CD4-positive, CD25-positive, alpha-beta regulatory T cell (primary cell): ENCODE measurements around the gene PCDH20. TPM values are rescaled to one million over a fixed set of nuclear protein-coding genes. Genes with fewer than 3 reads are reported as not detected.
A peak's percentile ranks its signal among the peaks of the same experiment; 100 is the strongest.

Experiments used
- ATAC-seq, 2 donors: fragments of 150-1000 bp; cut with Tn5 transposase; one replicate each; pipeline ENCODE4 v1.10.0; 2021; ENCODE audit warnings: low read depth in 2 of 2, moderate number of reproducible peaks in 2 of 2, moderate library complexity in 1 of 2
- DNase-seq, 3 donors: peaks; one replicate each; pipeline versions ENCODE4 v3.0.0 to v3.0.0-alpha.2; 2012 to 2022; ENCODE audit warnings: mixed read lengths in 1 of 3
- H3K27ac ChIP-seq: one replicate; pipeline ENCODE4 v1.7.0; 2013; ENCODE audit warnings: mild to moderate bottlenecking, low read length; ENCODE audit not compliant: insufficient read depth, poor library complexity, severe bottlenecking
- H3K27me3 ChIP-seq: one replicate; pipeline ENCODE4 v1.7.0; 2013; ENCODE audit warnings: low read length; ENCODE audit not compliant: control insufficient read depth, insufficient read depth
- H3K36me3 ChIP-seq: one replicate; pipeline ENCODE4 v1.7.0; 2013; ENCODE audit warnings: mild to moderate bottlenecking, low read length, moderate library complexity; ENCODE audit not compliant: control insufficient read depth, insufficient read depth
- H3K4me1 ChIP-seq: 2 replicates; pipeline ENCODE4 v1.7.0; 2013; ENCODE audit warnings: mild to moderate bottlenecking, low read length; ENCODE audit not compliant: insufficient read depth, control insufficient read depth, poor library complexity, severe bottlenecking
- H3K4me3 ChIP-seq: one replicate; pipeline ENCODE4 v1.7.0; 2013; ENCODE audit warnings: low read depth, mild to moderate bottlenecking, low read length, moderate library complexity
- H3K9me3 ChIP-seq, 2 experiments: 1 replicate in 1 of 2; 2 replicates in 1 of 2; pipeline ENCODE4 v1.7.0; 2013; ENCODE audit warnings: low read length in 2 of 2, mild to moderate bottlenecking in 1 of 2, moderate library complexity in 1 of 2; ENCODE audit not compliant: control insufficient read depth in 2 of 2
- H3K27ac Mint-ChIP-seq, 3 donors: one replicate each; pipeline ENCODE4 v1.8.0; 2020 to 2022; ENCODE audit warnings: mild to moderate bottlenecking in 3 of 3, mixed read lengths in 3 of 3, moderate library complexity in 2 of 3
- H3K27me3 Mint-ChIP-seq: one replicate; pipeline ENCODE4 v1.8.0; 2022; ENCODE audit warnings: mild to moderate bottlenecking, mixed read lengths
- H3K36me3 Mint-ChIP-seq: one replicate; pipeline ENCODE4 v1.8.0; 2020; ENCODE audit warnings: mixed read lengths
- H3K4me1 Mint-ChIP-seq, 4 donors: one replicate each; pipeline ENCODE4 v1.8.0; 2020 to 2022; ENCODE audit warnings: mixed read lengths in 4 of 4, mild to moderate bottlenecking in 1 of 4
- H3K4me3 Mint-ChIP-seq, 4 donors: one replicate each; pipeline ENCODE4 v1.8.0; 2020 to 2022; ENCODE audit warnings: mild to moderate bottlenecking in 4 of 4, mixed read lengths in 4 of 4, moderate library complexity in 3 of 4
- H3K9me3 Mint-ChIP-seq, 7 donors: one replicate each; pipeline ENCODE4 v1.8.0; 2020 to 2022; ENCODE audit warnings: mixed read lengths in 7 of 7, mild to moderate bottlenecking in 3 of 7, moderate library complexity in 2 of 7
- polyA plus RNA-seq, 4 donors: library from polyadenylated mRNA; unstranded; fragments of 300-500 nt; fragmentation: Illumina TruSeq; gene quantifications; one replicate each; pipeline ENCODE4 v1.2.3, GENCODE V29; 2021
- total RNA-seq: library from RNA; stranded (reverse); gene quantifications from one replicate; pipeline ENCODE4 v1.2.3, GENCODE V29; 2022

Gene PCDH20, protein sequence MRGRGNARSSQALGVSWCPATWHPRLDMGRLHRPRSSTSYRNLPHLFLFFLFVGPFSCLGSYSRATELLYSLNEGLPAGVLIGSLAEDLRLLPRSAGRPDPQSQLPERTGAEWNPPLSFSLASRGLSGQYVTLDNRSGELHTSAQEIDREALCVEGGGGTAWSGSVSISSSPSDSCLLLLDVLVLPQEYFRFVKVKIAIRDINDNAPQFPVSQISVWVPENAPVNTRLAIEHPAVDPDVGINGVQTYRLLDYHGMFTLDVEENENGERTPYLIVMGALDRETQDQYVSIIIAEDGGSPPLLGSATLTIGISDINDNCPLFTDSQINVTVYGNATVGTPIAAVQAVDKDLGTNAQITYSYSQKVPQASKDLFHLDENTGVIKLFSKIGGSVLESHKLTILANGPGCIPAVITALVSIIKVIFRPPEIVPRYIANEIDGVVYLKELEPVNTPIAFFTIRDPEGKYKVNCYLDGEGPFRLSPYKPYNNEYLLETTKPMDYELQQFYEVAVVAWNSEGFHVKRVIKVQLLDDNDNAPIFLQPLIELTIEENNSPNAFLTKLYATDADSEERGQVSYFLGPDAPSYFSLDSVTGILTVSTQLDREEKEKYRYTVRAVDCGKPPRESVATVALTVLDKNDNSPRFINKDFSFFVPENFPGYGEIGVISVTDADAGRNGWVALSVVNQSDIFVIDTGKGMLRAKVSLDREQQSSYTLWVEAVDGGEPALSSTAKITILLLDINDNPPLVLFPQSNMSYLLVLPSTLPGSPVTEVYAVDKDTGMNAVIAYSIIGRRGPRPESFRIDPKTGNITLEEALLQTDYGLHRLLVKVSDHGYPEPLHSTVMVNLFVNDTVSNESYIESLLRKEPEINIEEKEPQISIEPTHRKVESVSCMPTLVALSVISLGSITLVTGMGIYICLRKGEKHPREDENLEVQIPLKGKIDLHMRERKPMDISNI
- not detected for total RNA-seq
- under 1 TPM in 1 of 4 donors, not detected in 3; 0.12 TPM for polyA plus RNA-seq

DNA sequence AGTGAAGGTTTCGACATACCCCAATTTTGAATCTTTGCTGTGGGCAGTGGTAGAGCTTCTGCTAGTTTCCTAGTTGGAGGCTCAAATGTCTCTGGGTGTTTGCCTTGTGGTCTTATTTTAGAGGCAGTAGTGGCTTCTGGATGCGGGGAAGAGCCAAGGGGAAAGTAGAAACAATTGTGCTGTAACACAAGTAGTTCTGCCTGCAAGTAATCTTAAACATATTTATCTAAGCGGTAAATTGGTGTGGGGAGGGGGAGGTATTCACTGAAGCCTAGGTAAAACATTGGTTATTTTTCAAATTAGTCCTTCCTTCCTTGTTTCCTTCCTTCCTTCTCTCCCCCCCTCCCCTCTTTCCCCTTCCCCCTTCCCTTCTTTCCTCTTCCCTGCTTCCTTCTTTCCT is at the start of gene PCDH20:
Gene PCDH20 (minus strand): TSS at position 101 of the 400 bp plus-strand sequence. CDS start 691 bp downstream, outside the sequence.
- no peak within 1 kb of the TSS for H3K4me3 Mint-ChIP-seq
- H3K27ac ChIP-seq: no peak within 1 kb of the TSS
- H3K27ac Mint-ChIP-seq: no peak within 1 kb of the TSS

DNA sequence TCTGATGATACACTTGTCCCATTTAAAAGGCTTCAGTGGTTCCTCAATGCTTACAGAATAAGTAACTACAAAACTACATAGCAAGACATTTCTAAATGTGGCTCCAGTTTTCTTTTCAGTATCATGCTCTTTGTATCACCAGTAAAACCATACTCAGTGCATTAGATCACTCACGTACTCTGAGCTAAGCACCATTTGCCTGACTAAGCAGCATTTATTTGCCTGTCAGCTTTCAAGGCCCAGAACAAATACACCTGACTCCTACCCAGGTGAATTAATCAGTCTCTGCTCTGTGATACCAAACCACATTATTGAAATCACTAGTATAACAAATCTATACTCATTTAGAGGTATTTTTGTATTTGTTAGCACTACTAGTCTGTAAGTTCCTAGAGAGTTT is 47.4 kb upstream of the PCDH20 start:
- H3K4me3 Mint-ChIP-seq: no peak overlapping the region
- H3K27ac Mint-ChIP-seq: no peak overlapping the region
- Histone ChIP-seq H3K27me3 (no peaks in the 10 kb centered on the region), H3K9me3 (no peaks in the 10 kb centered on the region), H3K4me3 (no peak overlapping the region), H3K36me3 (no peaks in the 10 kb centered on the region), H3K4me1 (no peaks in the 10 kb centered on the region), H3K27ac (no peak overlapping the region)
- H3K36me3 Mint-ChIP-seq: no peaks in the 10 kb centered on the region
- H3K27me3 Mint-ChIP-seq: no peaks in the 10 kb centered on the region
- H3K4me1 Mint-ChIP-seq: no peaks in the 10 kb centered on the region
- H3K9me3 Mint-ChIP-seq: peaks cover 0 to 6% (median 0%) of the 10 kb centered on the region in 7 donors
- no peak for DNase-seq
- ATAC-seq: no peak

More for the DNA sequence above, at the start of gene PCDH20:
- no peaks in the 10 kb centered on the region for H3K36me3 ChIP-seq
- Mint-ChIP-seq H3K9me3 (peaks cover 0 to 12% (median 5%) of the 10 kb centered on the region in 7 donors), H3K27me3 (peaks cover 16% of the 10 kb centered on the region), H3K36me3 (no peaks in the 10 kb centered on the region), H3K4me1 (peaks cover 0 to 2% (median 0%) of the 10 kb centered on the region in 4 donors)
- no peak for DNase-seq
- no peaks in the 10 kb centered on the region for H3K27me3 ChIP-seq
- no peak for ATAC-seq
- no peaks in the 10 kb centered on the region for H3K4me1 ChIP-seq
- H3K9me3 ChIP-seq: peaks cover 0 to 3% of the 10 kb centered on the region in 2 experiments
- no peak within 1 kb of the TSS for H3K4me3 ChIP-seq

DNA sequence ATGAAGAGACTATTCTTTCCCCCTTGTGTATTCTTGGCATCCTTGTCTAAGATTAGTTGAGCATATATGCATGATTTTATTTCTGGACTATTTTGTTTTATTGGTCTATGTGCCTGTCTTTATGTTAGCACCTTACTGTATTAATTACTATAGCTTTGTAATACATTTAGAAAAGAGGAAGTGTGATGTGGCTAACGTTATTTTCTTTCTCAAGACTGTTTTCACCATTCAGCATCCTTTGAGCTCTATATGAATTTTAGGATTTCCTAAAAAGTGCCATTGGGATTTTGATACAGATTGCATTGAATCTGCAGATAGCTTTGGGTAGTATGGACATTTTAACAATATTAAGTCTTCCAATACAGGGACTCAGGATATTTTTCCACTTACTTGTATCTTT is 37.5 kb upstream of the PCDH20 start:
- H3K4me3 Mint-ChIP-seq: no peak overlapping the region
- H3K9me3 ChIP-seq: no peaks in the 10 kb centered on the region
- H3K4me3 ChIP-seq: no peak overlapping the region
- ATAC-seq: no peak
- no peak overlapping the region for H3K27ac ChIP-seq
- H3K4me1 Mint-ChIP-seq: no peaks in the 10 kb centered on the region
- no peaks in the 10 kb centered on the region for H3K36me3 ChIP-seq
- H3K36me3 Mint-ChIP-seq: no peaks in the 10 kb centered on the region
- H3K27me3 ChIP-seq: no peaks in the 10 kb centered on the region
- DNase-seq: no peak
- no peak overlapping the region for H3K27ac Mint-ChIP-seq
- H3K27me3 Mint-ChIP-seq: no peaks in the 10 kb centered on the region
- peaks cover 2 to 16% (median 7%) of the 10 kb centered on the region in 7 donors for H3K9me3 Mint-ChIP-seq
- no peaks in the 10 kb centered on the region for H3K4me1 ChIP-seq

DNA sequence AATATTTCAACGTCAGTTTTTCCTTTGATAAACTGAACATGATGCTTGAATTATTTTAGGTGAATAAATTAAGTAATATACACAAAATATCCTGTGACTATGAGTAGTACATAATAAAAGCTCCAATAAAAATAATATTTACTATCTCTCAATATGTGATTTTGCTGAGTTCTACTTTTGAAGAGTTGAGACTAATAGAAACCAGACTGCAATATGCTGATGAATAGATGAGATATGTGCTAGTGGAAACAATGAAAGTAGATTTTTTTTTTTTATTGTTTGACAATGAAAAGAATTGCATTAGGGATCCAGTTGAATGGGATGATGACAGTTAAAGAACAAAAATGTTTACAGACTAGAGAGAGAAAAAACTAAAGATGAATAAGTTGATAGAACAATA is 16.4 kb upstream of the PCDH20 start:
- no peaks in the 10 kb centered on the region for H3K36me3 Mint-ChIP-seq

DNA sequence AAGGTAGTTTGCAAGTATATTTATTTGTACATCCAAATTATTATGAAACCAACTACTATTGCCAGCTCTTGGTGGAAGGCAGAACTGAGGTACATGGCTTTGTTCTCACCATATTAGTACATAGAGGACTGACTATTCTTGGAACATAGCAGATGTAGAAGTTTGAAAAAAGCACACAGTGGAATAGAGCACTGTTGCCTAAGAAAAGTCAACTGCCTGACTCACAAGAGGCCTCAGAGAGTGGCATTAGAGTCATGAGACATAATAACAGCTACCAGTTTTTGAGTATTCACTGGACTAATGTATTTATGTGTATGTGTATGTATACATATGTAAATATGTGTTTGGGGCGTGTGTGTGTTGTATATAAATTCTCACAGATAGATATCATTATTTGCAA is 8.3 kb upstream of the PCDH20 start:
- no peak for DNase-seq
- ATAC-seq: no peak
- H3K27ac ChIP-seq: no peak overlapping the region
- H3K36me3 ChIP-seq: no peaks in the 10 kb centered on the region
- H3K27me3 ChIP-seq: no peaks in the 10 kb centered on the region
- H3K9me3 ChIP-seq: peaks cover 0 to 4% of the 10 kb centered on the region in 2 experiments
- Mint-ChIP-seq H3K36me3 (no peaks in the 10 kb centered on the region), H3K9me3 (peaks cover 0 to 14% (median 1%) of the 10 kb centered on the region in 7 donors), H3K27me3 (no peaks in the 10 kb centered on the region), H3K4me1 (no peaks in the 10 kb centered on the region), H3K27ac (no peak overlapping the region), H3K4me3 (no peak overlapping the region)
- no peaks in the 10 kb centered on the region for H3K4me1 ChIP-seq
- no peak overlapping the region for H3K4me3 ChIP-seq

More for the DNA sequence above, 16.4 kb upstream of the PCDH20 start:
- DNase-seq: no peak
- no peak overlapping the region for H3K27ac ChIP-seq
- Mint-ChIP-seq H3K27ac (peak overlapping the region in 1 of 3 donors; percentile 43), H3K4me3 (no peak overlapping the region), H3K4me1 (no peaks in the 10 kb centered on the region), H3K27me3 (no peaks in the 10 kb centered on the region), H3K9me3 (peaks cover 0 to 16% (median 4%) of the 10 kb centered on the region in 7 donors)
- no peaks in the 10 kb centered on the region for H3K36me3 ChIP-seq
- H3K9me3 ChIP-seq: peaks cover 2 to 4% of the 10 kb centered on the region in 2 experiments
- H3K4me3 ChIP-seq: no peak overlapping the region
- no peaks in the 10 kb centered on the region for H3K27me3 ChIP-seq
- H3K4me1 ChIP-seq: no peaks in the 10 kb centered on the region
- ATAC-seq: no peak

DNA sequence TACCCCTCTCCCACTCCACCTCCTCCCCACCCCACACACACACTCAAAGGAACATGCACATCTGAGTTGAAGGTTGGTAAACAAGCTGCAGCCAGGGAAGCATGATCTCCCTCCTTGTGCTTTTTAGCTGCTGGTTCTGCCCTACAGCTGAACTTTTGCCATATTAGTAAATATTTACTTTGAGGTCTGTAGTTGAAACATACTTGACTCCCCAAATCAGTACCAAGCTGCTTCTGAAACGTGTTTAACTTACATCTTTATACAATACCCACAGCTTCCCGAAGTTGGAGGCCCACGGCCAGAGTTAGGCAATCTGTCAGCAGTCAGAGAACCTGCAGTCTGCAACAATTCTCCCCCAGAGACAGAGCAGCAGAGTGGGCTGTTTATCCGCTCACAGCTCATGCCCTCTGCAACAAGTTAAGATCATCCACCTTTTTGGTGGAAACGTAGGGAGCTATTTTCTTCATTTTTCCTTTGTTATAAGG is 1.5 kb upstream of the PCDH20 start:
- H3K27ac ChIP-seq: no peak overlapping the region
- H3K27me3 Mint-ChIP-seq: peaks cover 16% of the 10 kb centered on the region

DNA sequence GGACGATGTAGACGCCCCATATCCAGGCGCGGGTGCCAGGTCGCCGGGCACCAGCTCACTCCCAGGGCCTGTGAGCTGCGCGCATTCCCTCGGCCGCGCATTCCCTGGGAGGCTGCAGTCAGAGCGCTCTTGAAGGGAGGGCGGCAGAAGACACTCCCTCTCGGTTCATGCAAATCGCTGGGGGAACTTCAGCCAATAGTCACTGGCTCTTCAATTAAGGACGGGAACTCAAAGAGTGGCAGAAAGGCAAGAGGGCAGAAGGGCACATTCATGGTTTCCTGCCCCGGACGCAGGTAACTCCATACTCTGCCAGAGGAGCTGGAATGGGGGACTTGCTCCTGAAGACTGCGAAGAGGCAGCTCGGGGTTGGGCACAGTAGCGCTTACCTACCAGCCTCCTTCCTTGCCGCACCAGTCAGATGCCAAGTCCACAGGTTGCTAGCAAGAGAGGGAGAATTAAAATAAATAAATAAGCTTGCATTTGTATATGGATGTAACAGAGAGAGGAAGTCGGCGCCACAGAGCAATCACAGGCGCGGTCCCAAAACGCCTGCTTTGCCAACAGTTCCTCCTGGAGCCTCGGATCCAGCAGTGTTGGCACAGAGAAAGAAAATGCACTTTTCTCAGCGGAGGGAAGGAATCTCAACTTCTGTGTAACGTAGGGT is 459 bp downstream of the PCDH20 start:
- Histone ChIP-seq H3K4me1 (no peaks in the 10 kb centered on the region), H3K9me3 (peaks cover 0 to 3% of the 10 kb centered on the region in 2 experiments), H3K27me3 (no peaks in the 10 kb centered on the region), H3K4me3 (no peak overlapping the region), H3K36me3 (no peaks in the 10 kb centered on the region), H3K27ac (no peak overlapping the region)
- Mint-ChIP-seq H3K4me3 (no peak overlapping the region), H3K4me1 (peaks cover 0 to 2% (median 0%) of the 10 kb centered on the region in 4 donors), H3K36me3 (no peaks in the 10 kb centered on the region), H3K27ac (no peak overlapping the region), H3K27me3 (peaks cover 16% of the 10 kb centered on the region), H3K9me3 (peaks cover 0 to 12% (median 5%) of the 10 kb centered on the region in 7 donors)
- ATAC-seq (no peak), DNase-seq (no peak)

More for the DNA sequence above, 1.5 kb upstream of the PCDH20 start:
- peaks cover 0 to 2% (median 0%) of the 10 kb centered on the region in 4 donors for H3K4me1 Mint-ChIP-seq
- DNase-seq (no peak), ATAC-seq (no peak)
- no peaks in the 10 kb centered on the region for H3K36me3 ChIP-seq
- no peak overlapping the region for H3K27ac Mint-ChIP-seq
- no peak overlapping the region for H3K4me3 Mint-ChIP-seq
- no peaks in the 10 kb centered on the region for H3K27me3 ChIP-seq
- H3K36me3 Mint-ChIP-seq: no peaks in the 10 kb centered on the region
- H3K9me3 Mint-ChIP-seq: peaks cover 0 to 11% (median 4%) of the 10 kb centered on the region in 7 donors
- no peaks in the 10 kb centered on the region for H3K4me1 ChIP-seq
- peaks cover 0 to 3% of the 10 kb centered on the region in 2 experiments for H3K9me3 ChIP-seq
- H3K4me3 ChIP-seq: no peak overlapping the region
